Keratinocyte (primary cell): ENCODE data around the gene SACM1L. TPM values are rescaled to one million over a fixed set of nuclear protein-coding genes. Genes with fewer than 3 reads are reported as not detected.

Experiments
- DNase-seq: peaks from one replicate; pipeline ENCODE4 v3.0.0-alpha.2; 2011; ENCODE audit warnings: low read depth, missing footprints, low spot score
- FAIRE-seq: peaks from 2 replicates; lab custom pipeline; 2011; peaks lifted over from hg19 to GRCh38; lab: Jason Lieb, UNC
- H2AFZ ChIP-seq: 2 replicates; pipeline ENCODE4 v1.6.0; 2012; ENCODE audit warnings: low read length, control low read depth, inconsistent platforms; ENCODE audit not compliant: control insufficient read depth
- H3K27ac ChIP-seq: 2 replicates; pipeline ENCODE4 v1.5.1; 2011; ENCODE audit warnings: low read length; ENCODE audit not compliant: control insufficient read depth, insufficient read depth
- H3K27me3 ChIP-seq: 3 replicates; pipeline ENCODE4 v1.6.0; 2011; ENCODE audit warnings: low read length; ENCODE audit not compliant: control insufficient read depth, insufficient read depth; ENCODE audit errors: extremely low read depth
- H3K36me3 ChIP-seq, 2 experiments: 2 replicates in 1 of 2; 3 replicates in 1 of 2; pipeline ENCODE4 v1.5.1; 2011; ENCODE audit warnings: low read length in 2 of 2, mild to moderate bottlenecking in 1 of 2; ENCODE audit not compliant: control insufficient read depth in 2 of 2, insufficient read depth in 2 of 2; ENCODE audit errors: extremely low read depth in 1 of 2
- H3K4me1 ChIP-seq: 3 replicates; pipeline ENCODE4 v1.5.1; 2011; ENCODE audit warnings: low read length; ENCODE audit not compliant: control insufficient read depth, insufficient read depth; ENCODE audit errors: extremely low read depth
- H3K4me2 ChIP-seq: 3 replicates; pipeline ENCODE4 v1.6.0; 2011; ENCODE audit warnings: low read depth, low read length; ENCODE audit not compliant: control insufficient read depth, insufficient read depth; ENCODE audit errors: extremely low read depth
- H3K4me3 ChIP-seq, 3 experiments: fragments of 200-600 bp in 1 of 3; sonication (generic) in 1 of 3; 2 replicates in 2 of 3; 3 replicates in 1 of 3; pipeline ENCODE4 v1.5.1; 2011 to 2016; ENCODE audit warnings: low read length in 3 of 3, mild to moderate bottlenecking in 3 of 3, control low read depth in 2 of 3, inconsistent platforms in 1 of 3, low read depth in 1 of 3, mixed read lengths in 1 of 3, mixed run types in 1 of 3, moderate library complexity in 1 of 3; ENCODE audit not compliant: control insufficient read depth in 2 of 3, insufficient read depth in 2 of 3; ENCODE audit errors: extremely low read depth in 1 of 3
- H3K79me2 ChIP-seq: 2 replicates; pipeline ENCODE4 v1.6.0; 2012; ENCODE audit warnings: low read length; ENCODE audit not compliant: control insufficient read depth, insufficient read depth
- H3K9ac ChIP-seq: 3 replicates; pipeline ENCODE4 v1.6.0; 2011; ENCODE audit warnings: low read length; ENCODE audit not compliant: control insufficient read depth, insufficient read depth; ENCODE audit errors: extremely low read depth
- H3K9me1 ChIP-seq: 3 replicates; pipeline ENCODE4 v1.6.0; 2011; ENCODE audit warnings: low read length; ENCODE audit not compliant: control insufficient read depth, insufficient read depth; ENCODE audit errors: extremely low read depth
- H3K9me3 ChIP-seq: 2 replicates; pipeline ENCODE4 v1.5.1; 2012; ENCODE audit warnings: low read depth, low read length; ENCODE audit not compliant: control insufficient read depth
- H4K20me1 ChIP-seq: 3 replicates; pipeline ENCODE4 v1.6.0; 2011; ENCODE audit warnings: low read length; ENCODE audit not compliant: control insufficient read depth, insufficient read depth; ENCODE audit errors: extremely low read depth
- EZH2 ChIP-seq: IDR thresholded peaks from one replicate; pipeline ENCODE4 v1.6.1; 2012; ENCODE audit warnings: inconsistent platforms, mild to moderate bottlenecking, low read length, moderate library complexity
- dilution Hi-C: fragments of 300-500 bp; cut with MboI; formaldehyde crosslinking; loops from one replicate; pipeline ENCODE4 v1.7.0; 2020; ENCODE audit warnings: low sequenced_read_pairs; ENCODE audit not compliant: extremely low pct_ligation_motif_present
- polyA plus RNA-seq, 5 experiments: library from polyadenylated mRNA; depleted of rRNA in 3 of 5; stranded (reverse) in 3 of 5; stranded (forward) in 1 of 5; unstranded in 1 of 5; fragments of >200 nt; gene quantifications; 1 replicate in 1 of 5; 2 replicates in 3 of 5; 3 replicates in 1 of 5; pipeline versions ENCODE4 v1.2.1 to v1.2.3, GENCODE V29; 2011 to 2012; ENCODE audit warnings: missing spikeins in 2 of 5, low read depth in 1 of 5, low replicate concordance in 1 of 5
- TF ChIP-seq, protein P1 (sequence below), 3 experiments: IDR thresholded peaks in 1 of 3; conservative IDR thresholded peaks in 1 of 3; optimal IDR thresholded peaks in 1 of 3; 2 replicates in 2 of 3; 3 replicates in 1 of 3; pipeline versions ENCODE3 to v1.5.1; 2011; ENCODE audit warnings: low read length in 3 of 3, mild to moderate bottlenecking in 3 of 3, moderate library complexity in 2 of 3, control low read depth in 1 of 3, inconsistent platforms in 1 of 3; ENCODE audit not compliant: insufficient read depth in 2 of 3; ENCODE audit errors: extremely low read depth in 1 of 3

Gene SACM1L
- polyA plus RNA-seq, 1 donor (not counting 4 experiments of a cell fraction or from before 2014, with no cell fraction given), result 44.3 TPM

DNA sequence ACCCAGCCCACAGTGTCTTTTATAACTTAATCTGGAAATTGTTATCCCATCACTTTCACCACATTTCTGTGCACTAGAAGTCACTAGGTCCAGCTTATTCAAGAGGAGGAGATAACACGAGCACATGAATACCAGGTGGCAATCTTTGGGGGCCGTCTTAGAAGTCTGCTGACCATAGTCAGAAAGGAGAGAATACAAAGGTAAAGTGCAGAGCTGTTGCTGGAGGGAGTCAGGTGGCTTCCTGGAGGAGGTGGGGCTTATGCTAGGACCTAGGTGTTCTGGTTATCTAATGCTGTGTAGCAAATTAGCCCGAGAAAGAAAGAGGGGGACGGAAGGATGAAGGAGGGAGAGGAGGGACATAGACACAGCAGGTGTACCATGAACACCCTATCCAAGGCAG is 60.7 kb downstream of the SACM1L start:
- Histone ChIP-seq H3K9me1 (no peaks in the 10 kb centered on the region), H3K36me3 (peaks cover 0 to 4% of the 10 kb centered on the region in 2 experiments), H3K27ac (no peak overlapping the region), H3K79me2 (no peaks in the 10 kb centered on the region), H2AFZ (no peak overlapping the region), H3K27me3 (no peaks in the 10 kb centered on the region), H3K9ac (no peak overlapping the region), H3K4me3 (no peak overlapping the region), H4K20me1 (no peaks in the 10 kb centered on the region), H3K9me3 (no peaks in the 10 kb centered on the region), H3K4me1 (peaks cover 3% of the 10 kb centered on the region), H3K4me2 (no peak overlapping the region)
- FAIRE-seq (no peak), DNase-seq (no peak)
- dilution Hi-C loops, result no loop called here
- TF ChIP-seq, protein P1, sequence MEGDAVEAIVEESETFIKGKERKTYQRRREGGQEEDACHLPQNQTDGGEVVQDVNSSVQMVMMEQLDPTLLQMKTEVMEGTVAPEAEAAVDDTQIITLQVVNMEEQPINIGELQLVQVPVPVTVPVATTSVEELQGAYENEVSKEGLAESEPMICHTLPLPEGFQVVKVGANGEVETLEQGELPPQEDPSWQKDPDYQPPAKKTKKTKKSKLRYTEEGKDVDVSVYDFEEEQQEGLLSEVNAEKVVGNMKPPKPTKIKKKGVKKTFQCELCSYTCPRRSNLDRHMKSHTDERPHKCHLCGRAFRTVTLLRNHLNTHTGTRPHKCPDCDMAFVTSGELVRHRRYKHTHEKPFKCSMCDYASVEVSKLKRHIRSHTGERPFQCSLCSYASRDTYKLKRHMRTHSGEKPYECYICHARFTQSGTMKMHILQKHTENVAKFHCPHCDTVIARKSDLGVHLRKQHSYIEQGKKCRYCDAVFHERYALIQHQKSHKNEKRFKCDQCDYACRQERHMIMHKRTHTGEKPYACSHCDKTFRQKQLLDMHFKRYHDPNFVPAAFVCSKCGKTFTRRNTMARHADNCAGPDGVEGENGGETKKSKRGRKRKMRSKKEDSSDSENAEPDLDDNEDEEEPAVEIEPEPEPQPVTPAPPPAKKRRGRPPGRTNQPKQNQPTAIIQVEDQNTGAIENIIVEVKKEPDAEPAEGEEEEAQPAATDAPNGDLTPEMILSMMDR (optimal IDR thresholded peaks at IDR 0.05 in 1 of 3, IDR thresholded peaks at IDR 0.05 in 1 of 3, conservative IDR thresholded peaks at IDR 0.05 in 1 of 3; ENCODE audit: extremely low read depth in 1 of 3, insufficient read depth in 2 of 3, low read length in 3 of 3), result no peak

DNA sequence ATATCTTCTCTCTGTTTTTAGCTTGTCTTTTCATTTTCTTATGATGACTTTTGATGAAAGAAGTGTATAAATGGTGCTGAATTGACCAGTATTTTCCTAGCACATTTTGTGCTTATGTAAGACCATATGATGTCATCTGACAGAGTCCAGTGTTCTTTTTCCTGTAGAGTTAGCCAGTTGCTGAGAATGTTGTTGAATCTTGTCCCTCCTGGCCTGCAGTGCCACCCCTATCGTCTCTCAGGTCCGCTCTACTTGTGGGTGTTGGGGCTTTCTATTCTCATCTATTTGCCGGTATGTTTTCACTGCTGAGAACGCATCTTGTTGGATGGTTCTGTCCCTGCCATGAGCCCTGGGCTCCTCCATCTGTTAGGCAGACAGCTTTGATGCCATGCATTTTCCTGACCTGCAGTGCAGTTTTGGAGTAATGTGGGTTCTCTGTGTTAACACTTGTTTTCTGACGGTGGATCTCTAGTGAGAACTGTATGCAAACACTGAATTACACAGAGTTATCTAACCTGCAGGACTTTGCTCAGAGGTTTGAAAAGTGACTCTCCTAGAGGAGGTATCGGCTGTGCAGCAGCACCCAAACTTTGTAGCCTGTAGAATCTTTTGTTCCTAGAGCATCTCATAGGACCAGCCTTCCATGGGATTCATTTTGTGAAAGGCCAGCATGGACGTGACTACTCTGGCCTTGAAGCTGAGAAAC is 62.5 kb downstream of the SACM1L start:
- Histone ChIP-seq H3K27ac (no peak overlapping the region), H3K36me3 (peaks cover 0 to 3% of the 10 kb centered on the region in 2 experiments), H3K79me2 (no peaks in the 10 kb centered on the region), H2AFZ (no peak overlapping the region), H3K9me1 (no peaks in the 10 kb centered on the region), H3K9me3 (no peaks in the 10 kb centered on the region), H3K4me1 (peaks cover 3% of the 10 kb centered on the region), H4K20me1 (no peaks in the 10 kb centered on the region), H3K27me3 (no peaks in the 10 kb centered on the region), H3K9ac (no peak overlapping the region), H3K4me3 (no peak overlapping the region), H3K4me2 (no peak overlapping the region)
- FAIRE-seq, result no peak
- DNase-seq, result no peak
- dilution Hi-C loops, result no loop called here
- TF ChIP-seq EZH2, result no peak
- TF ChIP-seq, protein P1 (optimal IDR thresholded peaks at IDR 0.05 in 1 of 3, IDR thresholded peaks at IDR 0.05 in 1 of 3, conservative IDR thresholded peaks at IDR 0.05 in 1 of 3; ENCODE audit: extremely low read depth in 1 of 3, insufficient read depth in 2 of 3, low read length in 3 of 3), result no peak
